ENCODE results near the gene TFEB.

Gene TFEB

GRCh38 chr6:41712651-41713103 lies 22.7 kb downstream of the TFEB start:
- no CpG with 5 or more reads among the region's 10 CpGs for WGBS (ENCODE audit: insufficient coverage, insufficient read length)
- Histone ChIP-seq H3K36me3 (ENCODE audit: control insufficient read depth, insufficient read depth, low read length) (no peaks in the 10 kb centered on the region), H3K9me3 (ENCODE audit: control insufficient read depth, insufficient read depth, low read length) (no peaks in the 10 kb centered on the region), H3K27me3 (ENCODE audit: control insufficient read depth, insufficient read depth, low read length) (no peaks in the 10 kb centered on the region), H3K4me1 (ENCODE audit: control insufficient read depth, insufficient read depth, low read length) (no peaks in the 10 kb centered on the region; the same call in 1 of the 2 replicates), H3K27ac (ENCODE audit: low read length) (no peak overlapping the region), H3K4me3 (ENCODE audit: low read length) (no peak overlapping the region)
- no peak for DNase-seq (ENCODE audit: low read depth, low spot score)

DNA sequence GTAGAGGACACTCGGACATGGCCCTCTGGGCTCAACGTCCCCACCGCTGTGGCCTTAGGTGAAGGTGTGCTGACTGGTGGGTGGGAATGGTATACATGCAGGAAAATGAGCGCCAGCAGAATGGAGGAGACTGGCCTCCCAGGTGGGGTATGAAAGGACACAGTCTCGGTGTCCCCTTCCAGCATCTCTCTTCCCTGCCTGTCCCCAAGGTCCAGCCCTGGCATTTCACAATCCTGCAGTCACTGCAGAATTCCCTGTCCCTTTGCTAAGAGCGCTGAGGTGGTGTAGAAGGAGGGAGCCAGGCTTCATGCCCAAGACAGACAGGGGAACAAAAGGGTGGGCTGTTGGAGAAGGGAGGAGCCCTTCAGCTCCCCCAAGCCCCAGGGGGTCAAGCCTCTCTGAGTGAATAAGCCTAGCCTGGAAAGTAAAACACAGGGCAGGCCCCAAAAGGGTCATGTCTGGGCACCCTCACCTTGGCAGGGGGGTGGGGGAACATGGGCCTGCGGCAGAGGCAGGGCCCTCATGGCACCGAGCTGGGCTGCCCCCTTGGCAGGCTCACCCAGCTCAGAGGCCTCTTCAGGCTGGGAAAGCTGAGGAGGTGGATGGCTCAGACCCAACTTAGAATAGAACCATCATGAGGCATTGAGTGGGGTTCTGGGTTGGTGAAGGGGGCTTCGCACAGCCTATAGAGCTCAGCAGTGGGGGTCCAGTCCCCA lies 23.9 kb downstream of the TFEB start:
- Histone ChIP-seq H3K4me1 (ENCODE audit: control insufficient read depth, insufficient read depth, low read length) (no peaks in the 10 kb centered on the region; the same call in 1 of the 2 replicates), H3K36me3 (ENCODE audit: control insufficient read depth, insufficient read depth, low read length) (no peaks in the 10 kb centered on the region), H3K27me3 (ENCODE audit: control insufficient read depth, insufficient read depth, low read length) (no peaks in the 10 kb centered on the region), H3K9me3 (ENCODE audit: control insufficient read depth, insufficient read depth, low read length) (no peaks in the 10 kb centered on the region), H3K4me3 (ENCODE audit: low read length) (no peak overlapping the region), H3K27ac (ENCODE audit: low read length) (no peak overlapping the region)
- no CpG with 5 or more reads among the region's 9 CpGs for WGBS (ENCODE audit: insufficient coverage, insufficient read length)
- DNase-seq (ENCODE audit: low read depth, low spot score), result no peak

- no peak for DNase-seq (ENCODE audit: low read depth, low spot score)
- H3K4me1 ChIP-seq (ENCODE audit: control insufficient read depth, insufficient read depth, low read length), result no peaks in the 10 kb centered on the region; the same call in 1 of the 2 replicates
- no peak overlapping the region for H3K4me3 ChIP-seq (ENCODE audit: low read length)
- H3K36me3 ChIP-seq (ENCODE audit: control insufficient read depth, insufficient read depth, low read length), result no peaks in the 10 kb centered on the region
- H3K27ac ChIP-seq (ENCODE audit: low read length), result no peak overlapping the region
- no peaks in the 10 kb centered on the region for H3K27me3 ChIP-seq (ENCODE audit: control insufficient read depth, insufficient read depth, low read length)
- WGBS (ENCODE audit: insufficient coverage, insufficient read length), result no CpG with 5 or more reads among the region's 2 CpGs
- no peaks in the 10 kb centered on the region for H3K9me3 ChIP-seq (ENCODE audit: control insufficient read depth, insufficient read depth, low read length)
Measured at GRCh38 chr6:41709375-41709774, 26.0 kb downstream of the TFEB start.

GRCh38 chr6:41708856-41709255 lies 26.6 kb downstream of the TFEB start:
- no peaks in the 10 kb centered on the region for H3K27me3 ChIP-seq (ENCODE audit: control insufficient read depth, insufficient read depth, low read length)
- no peak overlapping the region for H3K4me3 ChIP-seq (ENCODE audit: low read length)
- H3K36me3 ChIP-seq (ENCODE audit: control insufficient read depth, insufficient read depth, low read length), result no peaks in the 10 kb centered on the region
- no peak overlapping the region for H3K27ac ChIP-seq (ENCODE audit: low read length)
- no CpG with 5 or more reads among the region's 3 CpGs for WGBS (ENCODE audit: insufficient coverage, insufficient read length)
- no peak for DNase-seq (ENCODE audit: low read depth, low spot score)
- H3K9me3 ChIP-seq (ENCODE audit: control insufficient read depth, insufficient read depth, low read length), result no peaks in the 10 kb centered on the region
- H3K4me1 ChIP-seq (ENCODE audit: control insufficient read depth, insufficient read depth, low read length), result no peaks in the 10 kb centered on the region; the same call in 1 of the 2 replicates

- WGBS (ENCODE audit: insufficient coverage, insufficient read length), result no CpG with 5 or more reads among the region's 14 CpGs
- Histone ChIP-seq H3K36me3 (ENCODE audit: control insufficient read depth, insufficient read depth, low read length) (no peaks in the 10 kb centered on the region), H3K4me1 (ENCODE audit: control insufficient read depth, insufficient read depth, low read length) (no peaks in the 10 kb centered on the region; the same call in 1 of the 2 replicates), H3K27ac (ENCODE audit: low read length) (no peak overlapping the region), H3K27me3 (ENCODE audit: control insufficient read depth, insufficient read depth, low read length) (no peaks in the 10 kb centered on the region), H3K9me3 (ENCODE audit: control insufficient read depth, insufficient read depth, low read length) (no peaks in the 10 kb centered on the region), H3K4me3 (ENCODE audit: low read length) (no peak overlapping the region)
- no peak for DNase-seq (ENCODE audit: low read depth, low spot score)
Measured at GRCh38 chr6:41707565-41708200, 27.7 kb downstream of the TFEB start.

DNA sequence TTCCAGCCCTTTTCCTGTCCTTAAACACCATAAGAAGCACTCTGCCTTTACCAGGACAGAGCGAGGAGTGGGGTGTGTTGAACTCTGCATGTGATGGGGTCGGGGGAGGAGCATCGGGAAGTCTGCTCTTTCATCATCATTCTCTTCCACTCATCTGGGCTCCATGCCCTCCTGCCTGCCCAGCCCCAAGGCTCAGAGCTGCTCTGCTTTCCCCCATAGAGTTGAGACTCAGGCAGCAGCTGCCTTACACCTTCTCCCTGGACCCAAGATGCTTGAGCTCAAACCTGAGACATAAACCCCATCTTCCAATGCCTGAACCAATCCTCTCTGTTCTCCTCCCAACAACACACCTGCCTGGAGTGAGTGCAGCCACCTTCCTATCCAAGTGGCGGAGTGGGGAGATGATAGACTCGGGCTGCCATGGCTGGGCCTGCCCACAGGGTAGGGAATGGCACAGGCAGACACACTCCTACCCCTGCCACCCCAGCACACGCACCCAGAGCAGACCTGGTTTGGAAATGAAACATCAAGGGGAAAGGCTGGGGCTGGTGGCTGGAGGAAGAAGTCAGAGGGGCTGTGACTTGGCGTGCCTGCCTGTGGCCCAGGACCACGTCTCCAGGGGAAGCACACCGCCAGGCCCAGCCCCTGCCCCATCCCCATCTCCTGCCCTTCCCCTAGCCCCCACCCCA lies 28.4 kb downstream of the TFEB start:
- no peak for DNase-seq (ENCODE audit: low read depth, low spot score)
- no peaks in the 10 kb centered on the region; the same call in 1 of the 2 replicates for H3K4me1 ChIP-seq (ENCODE audit: control insufficient read depth, insufficient read depth, low read length)
- no peak overlapping the region for H3K27ac ChIP-seq (ENCODE audit: low read length)
- H3K27me3 ChIP-seq (ENCODE audit: control insufficient read depth, insufficient read depth, low read length), result no peaks in the 10 kb centered on the region
- no peak overlapping the region for H3K4me3 ChIP-seq (ENCODE audit: low read length)
- H3K36me3 ChIP-seq (ENCODE audit: control insufficient read depth, insufficient read depth, low read length), result no peaks in the 10 kb centered on the region
- no CpG with 5 or more reads among the region's 9 CpGs for WGBS (ENCODE audit: insufficient coverage, insufficient read length)
- H3K9me3 ChIP-seq (ENCODE audit: control insufficient read depth, insufficient read depth, low read length), result no peaks in the 10 kb centered on the region

GRCh38 chr6:41705996-41706835 lies 29.2 kb downstream of the TFEB start:
- Histone ChIP-seq H3K36me3 (ENCODE audit: control insufficient read depth, insufficient read depth, low read length) (no peaks in the 10 kb centered on the region), H3K4me1 (ENCODE audit: control insufficient read depth, insufficient read depth, low read length) (no peaks in the 10 kb centered on the region; the same call in 1 of the 2 replicates), H3K27me3 (ENCODE audit: control insufficient read depth, insufficient read depth, low read length) (no peaks in the 10 kb centered on the region), H3K9me3 (ENCODE audit: control insufficient read depth, insufficient read depth, low read length) (no peaks in the 10 kb centered on the region), H3K27ac (ENCODE audit: low read length) (no peak overlapping the region), H3K4me3 (ENCODE audit: low read length) (no peak overlapping the region)
- WGBS (ENCODE audit: insufficient coverage, insufficient read length), result no CpG with 5 or more reads among the region's 15 CpGs
- DNase-seq (ENCODE audit: low read depth, low spot score), result peak; percentile 57

GRCh38 chr6:41705311-41705995 lies 30.0 kb downstream of the TFEB start:
- no peak for DNase-seq (ENCODE audit: low read depth, low spot score)
- Histone ChIP-seq H3K27me3 (ENCODE audit: control insufficient read depth, insufficient read depth, low read length) (no peaks in the 10 kb centered on the region), H3K4me1 (ENCODE audit: control insufficient read depth, insufficient read depth, low read length) (peaks cover 2% of the 10 kb centered on the region), H3K9me3 (ENCODE audit: control insufficient read depth, insufficient read depth, low read length) (no peaks in the 10 kb centered on the region), H3K36me3 (ENCODE audit: control insufficient read depth, insufficient read depth, low read length) (no peaks in the 10 kb centered on the region), H3K4me3 (ENCODE audit: low read length) (no peak overlapping the region), H3K27ac (ENCODE audit: low read length) (no peak overlapping the region)
- no CpG with 5 or more reads among the region's 12 CpGs for WGBS (ENCODE audit: insufficient coverage, insufficient read length)

DNA sequence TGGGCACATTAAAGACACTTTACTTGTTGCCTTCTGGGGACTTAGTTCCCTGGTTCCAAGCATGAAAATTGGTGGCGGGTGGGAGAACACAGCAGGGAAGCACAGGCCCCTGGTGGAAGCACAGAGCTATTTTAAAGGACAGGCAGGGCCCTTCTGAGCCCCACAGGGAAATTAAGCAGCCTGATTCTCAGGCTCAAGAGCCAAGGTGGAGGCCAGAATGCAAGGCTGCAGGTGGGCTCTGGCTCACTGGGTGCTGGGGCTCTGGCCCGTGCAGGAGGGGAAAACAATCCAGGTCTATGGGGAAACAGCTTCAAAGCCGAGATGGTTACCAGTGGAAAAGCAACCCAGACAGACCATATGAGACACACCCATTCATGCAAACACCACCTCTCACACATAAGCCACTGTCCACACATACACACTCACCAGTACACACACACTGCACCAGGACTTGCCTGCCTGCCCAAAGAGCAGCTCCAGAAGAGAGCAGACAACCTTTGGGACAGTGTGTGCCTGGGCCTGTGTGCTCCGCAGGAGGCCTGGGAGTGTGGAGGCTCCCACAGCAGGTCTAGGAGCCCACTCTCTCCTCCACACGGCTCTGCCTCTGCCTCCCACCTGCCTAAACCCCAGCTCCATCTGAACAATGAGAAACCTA lies 30.6 kb downstream of the TFEB start:
- peaks cover 3% of the 10 kb centered on the region for H3K4me1 ChIP-seq (ENCODE audit: control insufficient read depth, insufficient read depth, low read length)
- no peaks in the 10 kb centered on the region for H3K27me3 ChIP-seq (ENCODE audit: control insufficient read depth, insufficient read depth, low read length)
- no peak overlapping the region for H3K4me3 ChIP-seq (ENCODE audit: low read length)
- WGBS (ENCODE audit: insufficient coverage, insufficient read length), result no CpG with 5 or more reads among the region's 5 CpGs
- H3K9me3 ChIP-seq (ENCODE audit: control insufficient read depth, insufficient read depth, low read length), result no peaks in the 10 kb centered on the region
- H3K36me3 ChIP-seq (ENCODE audit: control insufficient read depth, insufficient read depth, low read length), result no peaks in the 10 kb centered on the region
- DNase-seq (ENCODE audit: low read depth, low spot score), result no peak
- H3K27ac ChIP-seq (ENCODE audit: low read length), result no peak overlapping the region
